Kidney capillary endothelial cell (primary cell): ENCODE data around the gene GCM1.
"Not testable (repeated sequence)": the region's sequence is repeated elsewhere in the genome, so short reads cannot be mapped to it uniquely, and the experiment has no call there.

Experiments used
- DNase-seq: peaks from one replicate; pipeline ENCODE4 v3.0.0-alpha.2; 2018; ENCODE audit warnings: low spot score

GCM1 gene, protein sequence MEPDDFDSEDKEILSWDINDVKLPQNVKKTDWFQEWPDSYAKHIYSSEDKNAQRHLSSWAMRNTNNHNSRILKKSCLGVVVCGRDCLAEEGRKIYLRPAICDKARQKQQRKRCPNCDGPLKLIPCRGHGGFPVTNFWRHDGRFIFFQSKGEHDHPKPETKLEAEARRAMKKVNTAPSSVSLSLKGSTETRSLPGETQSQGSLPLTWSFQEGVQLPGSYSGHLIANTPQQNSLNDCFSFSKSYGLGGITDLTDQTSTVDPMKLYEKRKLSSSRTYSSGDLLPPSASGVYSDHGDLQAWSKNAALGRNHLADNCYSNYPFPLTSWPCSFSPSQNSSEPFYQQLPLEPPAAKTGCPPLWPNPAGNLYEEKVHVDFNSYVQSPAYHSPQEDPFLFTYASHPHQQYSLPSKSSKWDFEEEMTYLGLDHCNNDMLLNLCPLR

DNA sequence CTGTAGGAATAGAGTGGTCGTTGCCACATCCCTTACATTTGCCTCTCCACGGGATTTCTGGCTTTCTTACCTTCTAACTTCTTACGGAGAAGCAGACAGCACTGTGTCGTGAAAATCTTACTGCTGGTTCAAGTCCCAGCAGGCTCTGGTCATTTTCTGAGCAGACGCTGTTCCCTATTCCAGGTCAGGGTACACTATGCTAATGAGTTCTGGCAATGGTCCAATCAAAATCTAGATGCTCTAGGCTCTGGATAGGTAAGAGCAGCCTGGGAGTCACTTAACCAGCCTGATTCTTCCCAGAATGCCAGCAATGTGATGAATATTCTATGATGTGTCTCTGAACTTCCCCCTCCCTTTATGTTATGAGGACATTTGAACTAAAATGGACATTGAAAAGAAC lies at the start of gene GCM1:
GCM1 (minus strand) TSS at position 158 of the 400 bp plus-strand sequence. CDS start 3,209 bp downstream, outside the sequence.
- no peak for DNase-seq

DNA sequence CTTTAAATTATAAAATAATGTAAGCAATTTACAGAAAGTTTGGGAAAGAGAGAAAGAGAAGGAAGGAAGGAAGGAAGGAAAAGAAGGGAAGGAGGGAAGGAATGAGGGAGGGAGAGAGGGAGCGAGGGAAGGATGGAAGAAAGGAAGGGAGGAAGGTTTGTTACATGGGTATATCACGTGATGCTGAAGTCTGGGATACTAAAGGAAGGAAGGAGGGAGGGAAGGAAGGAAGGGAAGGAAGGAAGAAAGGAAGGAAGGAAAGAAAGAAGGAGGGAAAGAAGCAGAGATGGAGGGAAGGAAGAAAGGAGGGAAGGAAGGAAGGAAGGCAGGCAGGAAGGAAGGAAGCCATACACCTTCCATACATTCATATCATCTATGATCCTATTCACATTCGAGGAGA lies 48.9 kb upstream of the GCM1 start:
- DNase-seq: no peak

DNA sequence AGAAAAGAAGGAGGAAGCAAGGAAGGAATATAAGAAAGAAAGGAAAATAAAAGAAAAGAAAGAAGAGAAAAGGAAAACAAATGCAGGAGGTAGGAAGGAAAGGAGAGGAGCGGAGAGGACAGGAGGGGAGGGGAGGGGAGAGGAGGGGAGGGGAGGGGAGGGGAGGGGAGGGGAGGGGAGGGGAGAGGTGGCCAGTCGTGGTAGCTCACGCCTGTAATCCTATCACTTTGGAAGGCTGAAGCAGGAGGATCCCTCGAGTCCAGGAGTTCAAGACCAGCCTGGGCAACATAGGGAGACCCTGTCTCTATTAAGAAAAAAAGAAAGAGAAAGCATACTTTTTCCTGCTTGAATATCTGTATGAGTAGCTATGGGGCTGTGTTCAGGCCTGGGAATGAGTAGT lies 46.4 kb upstream of the GCM1 start:
- DNase-seq: no peak

DNA sequence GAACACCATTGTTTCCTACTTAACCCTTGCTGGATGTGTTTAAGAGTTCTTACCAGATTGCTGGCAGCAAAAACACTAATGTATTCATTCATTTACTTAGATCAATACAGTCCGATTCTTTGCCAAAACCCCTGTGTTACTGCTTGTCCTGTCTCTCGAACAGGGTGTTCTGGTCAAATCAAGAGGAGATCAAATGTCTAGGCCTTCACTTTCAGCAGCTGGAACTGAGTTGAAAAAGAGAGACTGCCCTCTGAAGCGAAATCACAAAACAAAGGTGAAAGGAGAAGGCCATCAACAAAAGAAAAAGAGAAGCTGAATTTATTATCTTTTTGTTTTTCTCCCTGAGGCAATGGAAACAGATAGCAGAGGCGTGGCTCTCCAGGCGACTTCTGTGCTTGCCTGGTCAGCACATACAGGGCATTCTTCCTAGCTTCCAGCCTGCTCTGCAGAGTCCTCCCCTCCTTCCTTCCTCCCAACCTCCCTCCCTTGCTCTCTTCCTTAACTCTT lies 44.1 kb upstream of the GCM1 start:
- DNase-seq: no peak

DNA sequence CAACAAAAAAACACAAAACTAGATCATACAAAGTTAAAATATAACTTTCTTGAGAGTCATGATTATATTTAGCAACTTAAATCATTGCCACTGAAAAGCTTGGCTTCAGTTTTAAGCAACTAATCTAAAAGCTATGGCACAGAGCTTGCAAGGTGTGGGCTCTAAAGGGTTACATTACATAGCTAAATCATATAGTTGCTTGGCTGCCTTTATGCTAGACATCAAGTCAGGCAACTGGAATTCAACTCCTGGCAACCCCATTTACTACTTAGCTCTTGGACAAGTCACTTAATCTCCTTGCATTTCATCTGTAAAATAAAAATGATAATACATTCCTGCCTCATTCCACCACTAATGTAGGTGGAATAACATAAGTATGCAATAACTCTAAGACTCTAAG lies 40.9 kb upstream of the GCM1 start:
- no peak for DNase-seq

DNA sequence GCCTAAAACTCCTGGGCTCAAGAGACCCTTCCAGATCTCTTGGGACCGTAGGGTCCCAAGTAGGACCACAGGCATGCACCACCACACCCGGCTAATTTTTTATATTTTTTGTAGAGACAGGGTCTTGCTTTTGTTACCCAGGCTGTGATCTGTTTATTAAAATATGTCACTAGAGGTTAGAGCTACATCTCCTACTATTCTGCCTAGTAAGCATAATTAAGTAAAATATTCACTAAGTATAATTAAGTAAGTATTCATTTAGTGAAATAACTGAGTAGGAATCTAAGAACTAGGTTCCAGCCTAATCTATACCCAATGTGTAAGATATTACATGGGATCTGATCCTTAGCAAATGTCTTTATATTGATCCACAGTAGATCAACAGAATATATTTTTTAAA lies 40.2 kb upstream of the GCM1 start:
- DNase-seq: no peak

DNA sequence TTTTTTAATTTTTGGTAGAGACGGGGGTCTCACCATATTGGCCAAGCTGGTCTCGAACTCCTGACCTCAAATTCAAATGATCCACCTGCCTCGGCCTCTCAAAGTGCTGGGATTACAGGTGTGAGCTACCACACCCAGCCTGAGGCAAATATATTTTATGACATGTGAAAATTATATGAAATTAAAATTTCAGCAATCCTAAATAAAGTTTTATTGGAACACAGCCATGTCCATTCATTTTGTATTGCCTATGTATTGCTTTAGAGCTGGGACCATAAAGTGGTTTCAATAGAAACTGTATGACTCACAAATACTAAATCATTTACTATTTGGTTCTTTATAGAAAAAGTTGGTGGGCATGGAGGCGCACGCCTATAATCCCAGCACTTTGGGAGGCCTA lies 32.0 kb upstream of the GCM1 start:
- DNase-seq: no peak

DNA sequence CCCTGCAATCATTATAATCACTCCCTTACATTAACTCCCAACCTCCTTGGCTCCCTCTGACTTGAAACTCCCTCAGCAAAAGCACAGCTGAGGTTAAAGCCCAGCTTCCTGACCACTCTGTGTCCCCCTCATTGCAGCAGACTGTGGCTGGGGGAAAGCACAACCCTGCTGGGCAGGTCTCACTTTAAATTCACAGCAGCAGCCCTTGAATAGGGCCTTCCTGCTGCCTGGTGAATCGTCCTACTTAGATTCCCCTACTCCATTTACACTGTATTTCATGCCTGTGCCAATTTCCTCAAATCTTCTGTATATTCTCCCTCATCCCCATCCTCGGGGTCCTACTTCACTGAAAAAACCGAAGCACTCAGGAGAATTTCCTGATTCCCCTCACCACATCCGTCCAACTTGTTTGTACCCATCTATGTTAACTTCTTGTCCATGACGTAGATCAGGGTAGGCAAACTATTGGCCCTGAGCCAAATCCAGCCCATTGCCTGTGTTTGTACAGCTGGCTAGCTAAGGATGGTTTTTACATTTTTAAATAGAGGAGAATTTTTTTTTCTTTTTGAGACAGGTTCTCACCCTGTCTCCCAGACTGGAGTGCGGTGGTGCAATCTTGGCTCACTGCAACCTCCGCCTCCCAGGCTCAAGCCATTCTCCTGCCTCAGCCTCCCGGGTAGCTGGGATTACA lies 31.5 kb upstream of the GCM1 start:
- DNase-seq: no peak

DNA sequence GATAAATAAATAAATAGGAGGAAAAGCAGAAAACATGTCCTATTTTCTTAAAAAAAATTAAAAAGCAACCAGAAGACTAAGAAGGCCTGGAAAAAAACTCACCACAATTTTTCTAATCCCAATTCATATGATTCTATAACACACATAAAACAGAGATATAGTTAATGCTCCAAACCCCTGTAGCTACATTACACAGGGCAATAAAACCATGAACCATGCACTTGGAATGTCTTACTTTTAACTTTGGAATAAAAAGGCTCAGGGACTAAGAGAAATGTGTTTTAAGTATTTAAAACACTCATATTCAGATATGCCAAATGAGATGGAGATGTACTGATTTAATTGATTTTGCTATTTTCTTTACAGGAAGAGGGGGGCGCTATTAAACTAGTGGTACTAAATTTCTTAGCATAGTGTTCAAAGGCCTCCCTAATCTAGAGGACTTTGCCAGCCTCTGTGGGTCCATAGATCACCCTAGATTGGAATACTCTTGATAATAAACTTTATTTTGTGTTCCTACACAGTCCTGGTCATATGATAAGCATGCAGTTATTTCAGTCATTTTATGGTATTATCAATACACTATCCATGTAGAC lies 30.3 kb upstream of the GCM1 start:
- DNase-seq: no peak

DNA sequence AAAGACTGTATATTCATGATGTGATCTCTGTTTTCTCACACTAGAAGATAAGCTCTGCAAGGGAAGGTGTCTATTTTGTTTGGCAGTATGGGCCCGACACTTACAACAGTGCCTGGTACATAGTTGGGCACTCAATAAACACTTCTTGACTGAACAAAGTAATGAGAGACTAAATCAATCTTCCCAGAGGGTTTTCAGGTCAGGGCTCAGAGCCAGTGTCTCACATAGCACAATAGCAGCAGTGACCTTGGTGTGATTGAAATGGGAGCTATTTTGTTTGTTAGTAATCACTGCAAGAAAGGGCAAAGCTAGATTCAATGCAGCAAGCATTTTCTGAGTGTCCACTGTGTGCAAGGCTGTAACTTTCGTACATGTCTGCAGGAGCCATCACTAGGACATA lies 26.4 kb upstream of the GCM1 start:
- DNase-seq: no peak

DNA sequence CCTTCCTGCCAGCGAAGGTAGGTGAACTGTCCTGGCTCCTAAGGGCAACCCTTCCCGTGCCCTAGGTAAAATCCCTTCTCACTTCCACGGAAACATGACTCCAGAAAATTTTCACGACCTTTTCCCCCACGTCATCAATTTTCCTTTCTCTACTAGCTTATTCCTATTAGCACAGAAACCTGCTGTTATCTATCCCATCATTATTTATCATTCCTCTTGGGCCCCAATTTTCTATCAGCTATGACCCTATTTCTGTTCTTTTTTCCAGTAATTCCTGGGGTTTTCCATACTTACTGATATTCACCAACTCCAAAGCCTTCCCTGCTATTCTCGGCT lies 23.8 kb upstream of the GCM1 start:
- DNase-seq: no peak

DNA sequence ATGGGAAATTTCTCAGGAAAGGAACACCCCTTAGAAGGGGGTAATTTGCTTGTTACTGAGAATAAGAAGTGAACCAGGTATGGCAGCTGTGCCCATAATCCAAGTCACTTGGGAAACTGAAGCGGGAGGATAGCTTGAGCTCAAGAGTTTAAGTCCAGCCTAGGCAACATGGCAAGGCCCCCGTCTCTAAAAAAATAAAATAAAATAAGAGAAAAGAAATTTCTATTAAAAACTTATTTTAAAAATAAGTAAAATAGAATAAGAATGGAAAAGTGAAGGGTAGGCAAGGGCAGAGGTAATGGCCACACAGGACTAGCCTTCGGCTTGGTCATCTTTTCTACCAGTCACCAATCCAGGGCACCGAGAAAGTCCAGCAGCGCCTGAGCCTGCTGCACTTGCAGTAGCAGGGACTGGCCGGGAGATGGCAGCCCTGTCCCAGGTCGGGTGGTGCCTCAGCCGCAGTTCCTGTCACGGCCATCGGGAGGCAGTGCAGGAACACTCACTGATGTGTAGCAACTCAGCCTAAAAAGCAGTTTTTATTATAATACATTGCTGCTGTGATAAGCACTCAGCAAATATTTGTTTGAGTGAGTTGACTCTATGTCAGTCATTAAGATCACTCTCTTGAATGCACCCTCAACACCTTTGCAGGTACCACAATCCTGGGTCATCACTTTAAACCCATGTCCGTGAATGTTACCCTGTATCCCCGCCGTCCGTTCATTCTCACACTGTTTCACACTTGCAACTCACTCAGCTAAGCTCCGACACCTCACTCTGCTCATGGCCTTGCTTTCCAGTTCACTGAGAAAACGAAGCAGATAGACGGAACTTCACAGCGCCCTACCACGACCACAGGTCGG lies 23.2 kb upstream of the GCM1 start:
- peak; percentile 81 for DNase-seq

DNA sequence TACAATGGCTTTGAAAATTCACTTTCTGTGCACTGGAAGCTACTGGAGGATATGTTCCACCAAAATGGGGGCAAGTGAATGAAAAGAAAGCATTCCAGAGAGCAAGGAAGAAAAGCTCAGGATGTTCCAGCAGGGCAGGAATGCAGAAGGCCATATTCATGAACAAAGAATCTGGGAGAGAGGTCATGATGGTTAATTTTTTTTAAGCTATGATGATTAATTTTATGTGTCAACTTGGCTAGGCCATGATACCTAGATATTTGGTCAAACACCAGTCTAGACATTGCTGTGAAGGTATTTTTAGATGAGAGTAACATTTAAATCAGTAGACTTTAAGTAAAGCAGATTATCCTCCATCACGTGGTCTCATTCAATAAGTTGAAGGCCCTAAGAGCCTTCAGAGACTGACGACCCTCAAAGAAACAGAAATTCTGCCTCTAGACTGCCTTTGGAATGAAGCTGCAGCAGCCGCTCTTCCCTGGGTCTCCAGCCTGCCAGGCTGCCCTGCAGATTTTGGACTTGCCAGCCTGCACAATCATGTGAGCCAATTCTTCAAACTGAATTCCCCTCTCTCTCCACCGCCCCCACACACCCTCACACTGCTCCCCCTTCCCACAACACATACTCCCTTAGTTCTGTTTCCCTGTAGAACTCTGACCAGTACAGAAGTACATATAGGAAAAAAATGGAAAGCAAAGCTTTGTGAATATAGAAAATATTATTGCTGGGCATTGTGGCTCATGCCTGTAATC lies 20.1 kb upstream of the GCM1 start:
- no peak for DNase-seq

DNA sequence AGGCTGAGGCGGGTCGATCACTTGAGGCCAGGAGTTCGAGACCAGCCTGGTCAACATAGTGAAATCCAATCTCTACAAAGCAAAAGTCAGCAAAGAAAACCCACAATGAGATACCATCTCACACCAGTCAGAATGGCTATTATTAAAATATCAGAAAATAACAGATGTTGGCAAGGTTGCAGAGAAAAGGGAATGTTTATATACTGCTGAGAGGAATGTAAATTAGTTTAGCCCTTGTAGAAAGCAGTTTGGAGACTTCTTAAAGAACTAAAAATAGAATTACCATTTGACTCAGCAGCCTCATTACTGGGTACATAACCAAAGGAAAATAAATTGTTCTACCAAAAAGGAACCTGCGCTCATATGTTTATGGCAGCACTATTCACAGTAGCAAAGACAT lies 16.7 kb upstream of the GCM1 start:
- DNase-seq: no peak

DNA sequence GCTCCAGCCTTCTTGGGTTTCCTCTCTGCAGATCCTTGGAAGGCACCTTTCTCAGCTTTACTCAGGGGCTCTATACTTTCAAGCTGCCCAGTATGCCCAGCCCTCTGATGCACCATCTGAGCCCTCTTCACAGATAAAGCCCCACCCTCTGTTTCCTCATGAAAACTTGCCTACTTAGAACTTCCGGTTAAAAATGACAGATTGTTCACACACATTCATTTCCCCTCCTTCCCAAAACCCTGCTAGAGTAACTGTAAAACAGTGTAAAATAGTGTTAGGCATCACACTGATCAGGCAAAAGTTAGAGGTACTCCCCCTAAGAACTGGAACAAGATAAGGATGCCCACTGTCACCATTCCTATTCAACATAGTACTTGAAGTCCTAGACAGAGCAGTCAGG lies 14.0 kb upstream of the GCM1 start:
- DNase-seq: no peak

DNA sequence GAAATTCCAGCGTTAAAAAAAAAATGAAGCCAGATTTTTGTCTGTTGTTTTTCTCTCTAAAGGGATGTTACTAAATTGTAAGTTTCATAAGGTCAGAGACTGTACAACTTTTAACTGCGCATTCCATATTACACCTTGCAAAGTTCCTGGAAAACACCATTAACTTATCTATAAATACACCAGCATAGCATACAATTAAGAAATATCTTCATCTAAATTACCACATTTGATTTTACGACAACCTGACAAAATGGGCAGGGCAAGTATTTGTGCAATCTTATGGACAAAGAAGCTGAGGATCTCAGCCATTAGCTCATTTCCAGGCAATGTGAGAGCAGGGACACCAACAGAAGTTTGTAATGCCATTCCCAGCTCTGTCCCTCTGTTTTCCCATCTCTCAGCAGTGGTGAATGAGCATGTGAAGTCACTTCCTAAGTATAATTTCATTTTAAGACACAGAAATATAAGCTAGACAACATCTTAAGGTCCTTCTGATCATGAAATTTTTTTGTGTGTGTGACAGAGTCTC lies 12.9 kb upstream of the GCM1 start:
- DNase-seq: no peak

DNA sequence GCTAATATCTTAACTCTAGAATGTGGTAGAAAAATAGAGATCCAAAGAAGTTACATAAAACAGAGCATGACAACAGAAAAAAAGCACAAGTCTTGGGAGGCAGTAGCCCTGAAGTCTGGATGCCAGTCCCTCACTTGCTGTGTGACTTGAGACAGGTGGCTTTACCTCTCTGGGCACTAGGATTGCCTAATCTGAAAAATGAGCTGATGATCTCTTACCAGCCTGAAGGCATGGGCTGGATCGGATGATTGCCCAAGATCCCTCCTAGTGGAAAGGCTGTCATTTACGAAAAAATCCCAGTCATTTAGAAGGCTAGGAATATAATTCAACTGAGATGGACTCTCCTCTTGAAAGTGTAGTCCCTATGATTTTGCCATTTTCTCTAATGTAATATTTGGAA lies 10.9 kb upstream of the GCM1 start:
- DNase-seq: no peak

DNA sequence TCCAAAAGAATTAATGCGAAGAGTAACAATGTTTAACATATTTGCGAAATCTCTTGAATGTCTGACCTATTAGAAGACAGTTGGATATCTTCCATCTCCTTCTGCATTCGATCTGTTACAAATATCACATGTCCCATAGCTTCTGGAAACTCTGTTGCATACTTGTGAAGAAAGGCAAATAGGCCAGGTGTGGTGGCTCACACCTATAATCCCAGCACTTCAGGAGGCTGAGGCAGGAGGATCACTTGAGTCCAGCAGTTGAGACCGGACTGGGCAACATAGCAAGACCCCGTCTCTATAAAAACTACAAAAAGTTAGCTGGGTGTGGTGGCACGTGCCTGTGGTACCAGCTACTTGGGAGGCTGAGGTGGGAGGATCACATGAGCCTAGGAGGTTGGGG lies 9.4 kb upstream of the GCM1 start:
- not testable (repeated sequence) for DNase-seq

DNA sequence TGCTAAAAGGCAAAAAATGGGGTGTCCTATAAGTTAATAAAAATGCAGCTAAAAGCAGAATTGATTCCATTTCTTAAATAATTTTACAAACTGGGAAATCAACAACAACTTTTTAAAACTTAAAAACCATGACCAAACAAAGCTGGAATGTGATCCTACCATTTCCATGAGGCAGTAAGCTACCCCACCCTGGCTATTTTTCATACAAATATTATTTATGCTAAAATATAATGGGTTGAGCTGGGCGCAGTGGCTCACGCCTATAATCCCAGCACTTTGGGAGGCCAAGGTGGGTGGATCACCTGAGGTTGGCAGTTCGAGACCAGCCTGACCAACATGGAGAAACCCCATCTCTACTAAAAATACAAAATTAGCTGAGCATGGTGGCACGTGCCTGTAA lies 6.6 kb upstream of the GCM1 start:
- not testable (repeated sequence) for DNase-seq

DNA sequence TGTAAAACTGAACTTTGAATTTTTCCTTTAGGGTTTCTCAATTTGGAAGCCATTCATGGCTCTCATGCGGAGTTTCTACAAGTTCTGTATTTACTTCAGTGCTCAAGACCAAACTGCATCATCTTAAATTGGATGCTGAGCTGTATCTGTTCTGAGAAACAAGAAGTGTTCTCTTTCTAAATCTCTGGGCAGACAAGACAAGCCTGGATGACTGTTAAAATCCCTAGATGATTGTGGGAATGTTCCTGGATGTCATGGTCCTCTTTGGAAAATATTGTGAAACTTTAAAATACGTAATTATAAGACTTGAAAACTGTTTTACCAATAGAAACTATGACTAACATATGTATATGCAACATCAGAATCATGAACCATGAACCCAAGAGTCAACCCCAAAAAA lies 6.2 kb upstream of the GCM1 start:
- DNase-seq: no peak

DNA sequence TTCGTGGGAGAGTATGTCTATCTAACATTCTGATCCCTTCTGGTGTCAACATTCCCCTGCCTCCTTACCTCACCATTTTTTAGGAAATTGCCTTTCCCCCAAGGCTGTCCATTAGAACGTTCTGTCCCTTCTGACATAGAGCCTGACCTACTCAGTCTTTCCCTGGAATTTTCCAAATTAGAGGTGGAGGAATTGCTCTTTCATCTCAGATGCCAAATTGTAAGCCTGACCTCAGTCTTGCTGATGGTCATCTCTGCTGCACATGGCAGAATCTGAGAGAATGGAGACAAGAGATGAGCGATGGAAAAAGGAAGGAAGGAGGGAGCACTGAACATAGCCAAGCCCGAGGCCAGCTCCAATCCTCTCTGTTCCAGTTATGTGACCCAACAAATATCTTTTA lies 5.4 kb upstream of the GCM1 start:
- no peak for DNase-seq
